Activated CD4-positive, alpha-beta T cell treated with anti-CD3 and anti-CD28 coated beads, Interleukin-2, amount 50 U/mL, for 48 hours (primary cell): ENCODE data around the gene PNPT1.
"Not testable (repeated sequence)": the region's sequence is repeated elsewhere in the genome, so short reads cannot be mapped to it uniquely, and the experiment has no call there.

ENCODE experiments used
- DNase-seq, 2 experiments: peaks; one replicate each; pipeline ENCODE4 v3.0.0-alpha.2; 2020

Gene PNPT1

DNA sequence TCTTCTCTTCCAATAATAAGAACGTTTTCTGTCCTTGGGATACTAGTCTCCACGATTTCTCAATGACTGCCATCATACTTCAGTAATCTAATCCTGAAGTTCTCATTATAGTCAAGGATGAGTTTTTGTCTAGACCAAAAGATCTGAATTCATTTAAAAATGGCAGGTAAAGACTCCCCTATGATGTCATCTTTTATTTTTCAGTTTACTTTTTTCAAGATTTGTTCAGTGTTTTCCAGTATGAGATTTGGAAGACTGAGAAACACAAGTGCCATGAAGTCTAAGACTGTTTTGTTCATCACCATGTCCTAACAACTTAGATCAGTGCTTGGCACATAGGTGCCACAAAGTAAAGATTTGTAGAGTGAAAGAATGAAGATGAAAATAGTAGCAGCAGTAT lies 40.4 kb downstream of the PNPT1 start:
- DNase-seq = no peak

DNA sequence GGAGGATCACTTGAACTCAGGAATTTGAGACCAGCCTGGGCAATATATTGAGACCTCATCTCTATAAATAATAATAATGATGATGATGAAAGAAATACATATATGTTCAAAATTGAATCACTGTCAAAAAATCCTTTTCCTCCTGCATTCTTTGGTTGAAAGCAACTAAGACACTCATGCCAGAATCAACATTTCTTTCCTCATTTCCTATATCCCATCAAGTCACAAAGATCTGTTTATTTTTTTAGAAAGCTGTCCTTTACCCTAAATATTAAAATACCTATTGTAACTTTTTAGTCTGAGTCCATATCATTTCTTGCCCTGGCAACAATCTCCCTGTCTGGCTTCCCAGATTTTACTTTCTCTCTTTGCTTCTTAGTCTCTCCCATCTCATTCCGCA lies 44.4 kb downstream of the PNPT1 start:
- DNase-seq = no peak

DNA sequence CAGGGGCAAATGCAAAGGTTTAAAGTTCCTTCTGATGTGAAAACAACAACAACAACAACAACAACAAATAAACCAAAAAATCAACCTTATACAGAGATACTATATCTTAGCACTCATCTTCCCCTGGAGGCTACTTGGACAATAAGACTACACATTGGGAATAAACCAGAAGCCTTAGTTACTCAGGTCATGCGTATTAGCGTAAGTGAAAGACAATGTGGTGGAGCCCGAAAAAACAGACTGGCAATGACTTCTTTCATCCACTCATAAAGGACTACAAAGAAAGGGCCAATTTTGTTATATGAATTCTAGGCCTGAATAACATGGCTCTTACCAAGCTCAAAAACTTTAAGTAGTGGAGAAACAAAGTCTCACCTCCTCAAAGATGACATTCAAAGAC lies 56.8 kb downstream of the PNPT1 start:
- no peak for DNase-seq

DNA sequence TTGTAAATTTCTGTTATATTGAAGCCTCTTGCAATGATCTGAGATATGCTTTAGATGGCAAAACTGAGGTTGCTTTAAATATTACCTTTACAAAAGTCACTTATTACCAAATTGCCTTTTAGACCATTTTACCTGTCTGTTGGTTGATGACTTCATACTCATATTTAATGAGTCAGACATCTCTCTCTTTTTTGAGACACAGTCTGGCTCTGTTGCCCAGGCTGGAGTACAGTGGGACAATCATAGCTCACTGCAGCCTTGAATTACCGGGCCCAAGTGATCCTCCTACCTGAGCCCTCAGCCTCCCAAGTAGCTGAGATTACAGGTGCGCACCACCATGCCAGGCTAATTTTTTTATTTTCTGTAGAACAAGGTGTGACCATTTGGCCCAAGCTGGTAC lies 64.7 kb downstream of the PNPT1 start:
- DNase-seq = no peak

DNA sequence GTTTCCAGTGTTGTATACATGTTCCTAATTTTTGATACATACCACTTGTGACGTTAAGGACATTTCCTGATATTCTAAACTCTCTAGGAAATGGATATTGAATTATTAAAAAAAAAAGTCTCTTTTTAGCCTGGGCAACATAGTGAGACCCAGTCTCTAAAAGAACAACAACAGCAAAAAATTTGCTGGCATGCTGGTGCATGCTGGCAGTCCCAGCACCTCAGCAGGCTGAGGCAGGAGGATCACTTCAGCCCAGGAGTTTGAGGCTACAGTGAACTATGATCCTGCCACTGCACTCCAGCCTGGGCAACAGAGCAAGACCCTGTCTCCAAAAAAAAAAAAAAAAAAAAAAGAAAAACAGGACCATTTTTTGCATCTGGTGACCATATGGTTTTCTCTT lies 65.7 kb downstream of the PNPT1 start:
- DNase-seq = no peak

DNA sequence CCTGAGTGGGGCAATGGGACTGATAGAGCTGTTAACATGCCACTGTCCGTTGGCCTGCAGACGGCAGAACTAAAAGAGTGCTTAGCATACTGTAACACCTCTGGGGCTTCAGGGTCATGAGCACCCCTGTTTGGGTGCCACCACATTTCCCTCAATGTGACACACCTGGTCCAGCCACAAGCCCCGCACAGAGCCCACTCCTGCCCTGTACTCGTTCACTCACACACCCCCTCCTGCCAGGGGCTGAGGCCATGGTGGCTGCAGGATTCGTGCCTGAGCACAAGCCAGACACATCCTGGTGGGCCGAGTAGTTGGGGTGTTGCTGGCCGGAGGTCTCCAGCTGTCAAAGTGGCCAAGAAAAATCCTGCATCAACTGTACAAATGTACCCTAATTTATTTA lies 71.8 kb downstream of the PNPT1 start:
- DNase-seq = no peak

DNA sequence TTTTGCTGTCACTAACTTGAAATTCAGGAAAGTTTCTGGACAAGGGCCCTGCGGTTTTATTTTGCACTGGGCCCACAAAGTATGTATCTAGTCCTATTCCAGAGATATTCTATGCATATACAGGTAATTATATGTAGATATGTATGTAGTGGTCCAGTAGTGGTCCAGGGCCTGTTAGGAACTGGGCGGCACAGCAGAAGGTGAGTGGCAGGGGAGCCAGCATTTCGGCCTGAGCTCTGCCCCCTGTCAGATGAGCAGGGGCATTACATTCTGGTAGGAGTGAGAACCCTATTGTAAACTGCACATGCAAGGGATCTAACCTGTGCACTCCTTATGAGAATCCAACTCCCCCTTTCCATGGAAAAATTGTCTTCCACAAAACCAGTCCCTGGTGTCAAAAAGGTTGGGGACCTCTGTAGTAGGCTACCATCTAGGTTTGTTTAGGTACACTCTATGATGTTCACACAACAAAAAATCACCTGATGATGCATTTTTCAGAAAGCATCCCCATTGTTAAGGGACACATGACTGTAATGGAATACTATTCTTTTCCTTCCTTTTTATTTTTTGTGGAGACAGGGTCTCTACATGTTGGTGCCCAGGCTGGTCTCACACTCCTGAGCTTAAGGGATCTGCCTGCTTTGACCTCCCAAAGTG lies 73.4 kb downstream of the PNPT1 start:
- peak in 1 of 2 experiments; percentile 25 for DNase-seq

DNA sequence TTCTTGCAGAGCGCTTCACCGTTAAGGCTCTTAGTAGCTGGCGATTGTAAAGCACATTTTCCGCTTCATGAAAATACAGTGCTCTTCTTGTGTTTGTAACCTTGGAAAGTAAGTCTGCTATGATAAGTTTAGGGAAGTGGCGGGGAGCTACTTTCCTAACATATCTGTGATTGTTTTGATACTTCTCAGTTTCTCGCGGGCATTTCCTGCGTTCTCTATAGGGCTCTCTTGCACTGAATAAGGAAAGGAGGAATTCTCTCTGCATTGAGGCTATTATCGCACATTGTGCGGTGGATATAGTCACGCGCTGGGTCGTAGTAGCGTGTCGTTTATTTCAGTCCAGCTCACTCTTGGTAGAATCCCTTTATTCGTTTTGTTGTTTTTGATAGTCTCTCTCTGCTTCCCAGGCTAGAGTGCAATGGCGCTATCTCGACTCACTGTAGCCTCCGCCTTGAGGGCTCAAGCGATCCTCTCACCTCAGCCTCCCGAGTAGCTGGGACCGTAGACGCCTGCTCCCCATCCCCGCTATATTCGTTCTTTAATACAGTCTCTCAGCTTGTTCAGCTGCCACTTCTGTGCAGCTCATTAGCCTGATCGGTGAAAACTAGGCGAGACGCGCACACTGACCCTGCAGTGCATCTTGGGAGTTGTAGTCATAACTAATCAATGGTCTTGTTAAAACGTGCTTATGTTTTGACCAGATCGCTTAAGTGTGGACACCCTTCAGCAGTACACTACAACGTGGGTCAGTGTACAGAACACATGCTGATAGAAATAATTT lies 75.2 kb downstream of the PNPT1 start:
- peak; percentile 48 to 57 for DNase-seq

DNA sequence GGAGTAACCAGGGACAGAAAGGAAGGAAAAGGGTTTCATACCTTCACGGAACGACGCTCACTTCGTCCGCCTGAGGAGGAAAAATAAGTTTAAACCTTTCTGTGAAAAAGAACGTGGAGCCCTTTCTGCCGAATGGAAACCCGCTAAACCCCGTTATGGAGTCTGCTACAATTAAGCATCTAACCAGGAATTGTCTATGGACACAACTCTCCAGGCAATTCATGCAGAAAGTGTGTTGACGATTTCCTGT lies 75.7 kb downstream of the PNPT1 start:
- DNase-seq = no peak

DNA sequence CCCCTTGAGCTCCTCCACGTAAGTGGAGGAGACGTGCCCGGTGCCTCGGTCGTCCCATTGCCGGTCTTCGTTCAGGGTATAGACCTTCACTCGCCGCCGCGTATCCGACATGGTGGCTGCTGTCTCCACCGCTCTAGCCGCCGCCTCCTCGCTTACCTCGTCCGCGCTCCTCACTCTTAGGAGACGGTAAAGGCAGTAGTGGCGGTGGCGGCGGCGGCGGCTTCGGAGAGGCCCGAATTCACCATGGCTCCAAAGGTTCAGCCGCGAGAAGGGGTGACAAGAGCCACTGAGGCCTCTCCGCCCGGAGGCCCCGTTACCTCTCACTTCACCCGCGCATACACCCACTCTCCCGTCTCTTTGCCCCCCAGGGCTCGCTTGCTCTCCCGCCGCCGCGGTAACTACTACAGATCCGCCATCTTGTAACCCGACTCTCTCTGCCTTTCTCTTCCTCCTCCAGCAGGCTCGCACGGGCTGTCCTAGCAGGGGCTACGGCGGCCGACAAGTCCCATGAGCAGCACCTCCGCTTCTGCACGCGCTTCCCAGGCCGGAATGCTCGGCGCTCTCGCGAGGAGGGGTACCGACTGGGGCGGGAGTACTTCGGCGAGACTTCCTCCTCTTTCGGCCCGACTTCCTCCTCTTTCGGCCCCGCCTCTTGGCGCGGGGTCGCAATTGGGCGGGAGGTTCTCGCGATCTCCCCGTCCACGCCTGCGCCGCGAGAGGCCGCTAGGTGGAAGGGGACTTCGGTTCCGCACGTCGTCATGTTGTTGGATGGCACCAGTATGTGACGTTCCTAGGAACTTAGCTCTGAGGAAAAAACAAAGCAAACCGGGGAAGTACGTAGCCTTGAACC lies 76.2 kb downstream of the PNPT1 start, which contains the start of gene PPP4R3B:
Gene PPP4R3B, minus strand, starts transcription at position 448 of the 850 bp plus-strand sequence. Its CDS starts 337 bp downstream, at position 111.
- DNase-seq = peak; percentile 96 to 98

DNA sequence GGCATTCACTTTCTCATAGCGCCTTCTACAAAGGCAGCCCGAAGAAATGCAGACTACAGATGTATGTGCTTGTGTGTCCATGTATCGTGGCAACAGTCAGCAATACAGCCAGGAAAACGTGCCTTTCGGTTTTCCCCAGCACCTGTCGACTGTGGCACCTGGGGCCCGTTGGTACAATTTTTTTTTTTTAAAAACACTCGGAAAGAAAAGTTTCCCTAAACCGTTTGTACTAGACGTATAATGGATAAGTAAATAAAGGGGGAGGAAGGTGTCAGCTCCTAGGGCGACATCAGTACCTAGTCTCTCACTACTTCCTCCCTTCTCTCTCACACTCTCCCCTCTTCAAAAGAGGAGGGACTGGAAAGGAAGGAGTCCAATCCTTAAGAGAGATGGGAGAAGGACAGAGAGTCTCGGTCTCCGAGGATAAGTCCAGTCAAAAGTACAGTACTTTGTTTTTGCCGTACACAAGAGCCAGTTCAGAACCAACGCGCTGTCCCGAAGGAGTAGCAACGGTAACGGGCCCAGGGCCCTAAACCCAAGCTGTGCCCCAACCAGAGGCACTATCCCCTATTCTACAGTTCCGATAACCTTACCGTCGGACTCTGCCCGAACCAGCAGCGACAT lies 77.0 kb downstream of the PNPT1 start:
- DNase-seq = peak in 1 of 2 experiments; percentile 28

DNA sequence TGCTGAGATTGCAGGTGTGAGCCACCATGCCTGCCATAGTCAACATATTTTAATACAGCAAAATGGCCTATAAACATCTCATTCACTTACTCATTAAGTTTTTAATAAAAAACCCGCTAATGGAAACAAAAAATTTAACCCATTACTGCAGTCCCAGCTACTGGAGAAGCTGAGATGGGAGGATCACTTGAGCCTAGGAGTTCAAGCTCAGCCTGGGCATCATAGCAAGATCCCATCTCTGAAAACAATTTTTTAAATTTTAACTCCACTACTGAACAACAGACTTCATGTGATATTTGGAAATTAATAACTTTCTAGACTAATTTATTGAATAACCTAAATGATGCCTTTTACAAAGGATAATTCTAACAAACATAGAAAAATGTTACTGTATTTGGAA lies 81.6 kb downstream of the PNPT1 start:
- no peak for DNase-seq

DNA sequence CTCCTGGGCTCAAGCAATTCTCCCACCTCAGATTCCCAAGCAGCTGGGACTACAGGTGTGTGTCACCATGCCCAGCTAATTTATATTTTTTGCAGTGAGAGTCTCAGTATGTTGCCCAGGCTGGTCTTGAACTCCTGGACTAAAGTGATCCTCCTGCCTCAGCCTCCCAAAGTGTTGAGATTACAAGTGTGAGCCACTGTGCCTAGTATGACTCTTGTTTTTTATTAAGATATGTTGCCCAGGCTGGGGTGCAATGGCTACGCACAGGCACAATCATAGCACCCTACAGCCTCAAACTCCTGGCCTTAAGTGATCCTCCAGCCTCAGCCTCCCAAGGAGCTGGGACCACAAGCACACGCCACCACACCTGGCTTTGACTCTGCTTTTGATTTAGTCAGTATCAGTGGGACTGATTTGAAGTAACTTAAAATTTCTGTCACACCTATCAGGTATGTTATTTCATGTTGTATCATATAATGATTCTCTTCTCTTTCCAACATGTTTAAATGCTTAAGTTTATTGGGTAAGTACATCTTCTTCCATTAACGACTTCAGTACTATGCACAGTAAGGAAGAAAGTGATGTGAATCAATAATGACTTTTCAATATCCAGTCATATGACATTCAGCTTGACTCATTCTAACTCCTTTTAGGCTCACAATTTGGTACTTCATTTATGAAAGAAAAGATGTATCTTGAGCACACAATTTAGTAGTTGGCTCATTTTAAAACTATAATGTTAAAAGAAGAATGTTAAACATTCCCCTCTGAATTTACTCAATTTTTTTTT lies 82.5 kb downstream of the PNPT1 start:
- DNase-seq = no peak

DNA sequence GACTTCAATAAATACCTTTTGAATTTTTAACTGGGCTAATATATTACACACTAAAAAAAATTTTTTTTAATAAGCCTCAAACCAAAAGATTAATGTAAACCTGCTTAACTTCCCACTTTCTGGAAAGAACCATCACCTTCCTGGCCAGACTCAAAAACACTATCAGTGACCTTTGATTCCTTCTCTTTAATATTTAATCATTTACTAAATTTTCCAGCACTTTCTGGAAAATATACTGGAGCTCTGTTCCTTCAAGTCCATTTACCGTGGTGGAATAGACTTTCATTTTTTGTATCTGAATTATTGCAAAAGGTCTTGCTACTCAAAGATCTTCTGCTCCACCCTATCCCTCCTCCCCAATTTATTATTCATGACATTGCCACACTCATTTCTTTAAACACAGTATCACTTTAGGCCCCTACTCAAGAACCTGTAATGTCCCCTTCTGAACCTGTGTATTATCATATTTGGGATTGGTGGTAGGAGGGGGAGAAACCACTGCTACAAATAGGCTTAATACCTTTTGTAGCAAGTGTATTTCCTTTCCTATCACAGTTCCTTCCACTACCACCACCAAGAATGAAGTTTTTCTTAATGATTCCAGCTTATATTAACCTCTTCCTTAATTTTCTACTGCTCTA lies 83.6 kb downstream of the PNPT1 start:
- DNase-seq = no peak

DNA sequence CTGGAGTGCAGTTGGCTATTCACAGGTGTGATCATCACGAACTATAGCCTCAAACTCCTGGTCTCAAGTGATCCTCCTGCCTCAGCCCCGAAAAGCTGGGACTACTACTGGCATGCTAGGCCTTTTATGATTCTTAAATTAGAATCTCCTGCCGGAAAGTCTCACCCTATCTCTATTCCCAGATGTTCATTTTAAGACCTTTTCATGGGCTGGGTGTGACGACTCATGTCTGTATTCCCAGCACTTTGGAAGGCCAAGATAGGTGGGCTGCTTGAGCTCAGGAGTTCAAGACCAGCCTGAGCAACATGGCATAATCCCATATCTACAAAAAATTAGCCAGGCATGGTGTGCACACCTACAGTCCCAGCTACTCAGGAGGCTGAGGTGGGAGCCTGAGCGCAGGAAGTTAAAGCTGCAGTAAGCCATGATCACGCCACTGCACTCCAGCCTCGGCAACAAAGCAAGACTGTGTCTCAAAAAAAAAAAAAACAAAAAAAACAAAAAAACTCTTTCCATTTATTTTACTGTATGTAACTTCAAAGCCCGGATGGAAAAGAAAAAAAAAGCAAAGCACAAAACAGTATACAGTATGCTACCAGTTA lies 84.3 kb downstream of the PNPT1 start:
- no peak for DNase-seq

DNA sequence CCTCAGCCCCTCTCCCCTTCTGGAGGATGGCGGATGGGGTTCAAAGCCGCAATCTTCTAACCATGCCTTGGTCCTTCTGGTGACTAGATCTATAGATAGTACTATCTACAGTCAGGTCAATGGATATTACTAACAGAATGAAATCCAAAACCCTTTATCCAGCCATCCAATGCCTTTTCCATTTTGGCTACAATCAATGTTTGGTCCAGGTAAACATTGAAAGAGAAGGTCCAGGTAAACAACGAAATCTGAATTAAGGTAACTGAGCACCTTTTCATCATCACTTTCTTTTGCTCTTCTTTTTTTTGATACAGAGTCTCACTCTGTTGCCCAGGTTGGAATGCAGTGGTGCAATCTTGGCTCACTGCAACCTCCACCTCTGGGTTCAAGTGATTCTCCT lies 85.9 kb downstream of the PNPT1 start:
- DNase-seq = no peak

DNA sequence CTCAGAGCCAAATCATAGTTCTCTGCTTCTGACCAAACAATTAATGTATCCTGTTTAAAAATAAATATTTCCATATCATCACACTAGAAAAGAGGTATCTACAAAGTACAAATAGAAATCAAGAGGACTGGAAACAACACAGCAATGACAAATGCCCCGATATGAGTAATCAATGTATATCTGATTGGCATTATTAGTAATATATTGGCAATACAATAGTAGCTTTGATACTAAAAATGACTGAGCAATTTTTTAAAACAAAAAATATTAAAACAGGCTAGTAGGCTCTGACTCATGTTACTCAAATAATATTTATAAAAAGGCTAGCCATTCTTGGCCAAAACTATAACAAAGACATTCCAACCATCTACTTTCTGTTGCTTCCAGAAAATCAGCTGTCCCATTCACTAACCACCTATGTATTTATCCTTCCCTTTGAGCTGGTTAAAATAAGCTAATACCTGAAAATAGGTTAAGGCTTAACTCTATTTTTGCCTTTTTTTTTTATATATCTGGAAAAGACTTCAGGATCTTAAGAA lies 89.5 kb downstream of the PNPT1 start:
- no peak for DNase-seq

DNA sequence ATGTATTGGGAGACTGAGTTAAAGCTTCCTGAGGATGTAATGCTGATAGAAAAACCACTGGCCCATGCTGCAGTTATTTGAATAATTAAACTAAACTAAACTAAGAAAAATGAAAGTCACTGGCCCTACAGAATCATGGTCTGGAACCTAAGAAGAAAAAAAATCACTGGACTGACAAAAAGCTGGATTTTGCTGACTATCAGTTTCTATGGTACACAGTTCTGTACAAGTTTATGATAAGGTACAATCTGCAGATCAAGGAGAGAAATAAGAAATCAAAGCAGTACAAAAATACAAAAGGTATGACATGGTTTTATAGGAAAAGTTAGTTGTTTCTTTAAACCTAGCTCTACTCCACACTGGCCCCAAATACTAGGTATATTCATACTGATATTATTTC lies 91.8 kb downstream of the PNPT1 start:
- no peak for DNase-seq

DNA sequence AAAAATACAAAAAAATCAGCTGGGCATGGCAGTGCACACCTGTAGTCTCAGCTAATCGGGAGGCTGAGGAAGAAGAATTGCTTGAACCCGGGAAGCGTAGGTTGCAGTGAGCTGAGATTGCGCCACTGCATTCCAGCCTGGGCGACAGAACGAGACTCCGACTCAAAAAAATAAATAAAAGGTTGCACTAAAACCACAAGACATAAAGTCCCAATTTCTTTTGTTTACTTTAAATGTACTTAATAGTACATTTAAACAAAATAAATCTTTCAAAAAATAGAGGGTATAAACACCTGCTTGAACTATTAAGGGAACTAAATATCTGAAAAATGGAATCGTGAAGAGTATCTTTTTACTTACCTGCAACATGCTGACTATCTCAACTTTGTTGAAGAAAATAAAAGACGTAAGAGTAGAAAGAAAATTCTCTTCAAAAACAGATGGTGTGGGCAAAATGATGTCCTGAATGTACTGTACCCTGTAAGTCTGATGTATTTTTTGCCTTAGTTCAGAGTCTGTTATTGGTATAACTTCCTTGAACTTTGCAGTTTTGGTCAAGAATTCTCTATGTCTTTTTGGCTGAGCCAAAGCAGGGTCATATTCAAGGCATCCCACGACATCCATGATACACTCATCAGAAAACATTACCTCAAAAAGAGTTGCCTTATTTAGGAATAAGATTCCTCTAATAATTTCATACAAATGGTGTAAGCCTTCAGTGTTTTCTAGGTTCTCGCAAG lies 95.4 kb downstream of the PNPT1 start:
- DNase-seq = no peak

DNA sequence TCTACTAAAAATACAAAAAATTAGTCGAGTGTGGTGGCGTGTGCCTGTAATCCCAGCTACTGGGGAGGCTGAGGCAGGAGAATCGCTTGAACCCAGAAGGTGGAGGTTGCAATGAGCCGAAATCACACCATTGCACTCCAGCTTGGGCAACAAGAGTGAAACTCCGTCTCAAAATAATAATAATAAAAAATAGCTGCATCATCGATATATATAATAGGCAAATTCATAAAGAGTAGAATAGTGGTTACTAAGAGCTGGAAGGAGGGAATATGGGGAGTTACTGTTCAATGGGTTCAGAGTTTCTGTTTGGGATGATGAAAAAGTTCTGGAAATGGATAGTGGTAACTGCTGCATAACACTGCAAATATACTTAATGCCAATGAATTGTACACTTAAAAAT lies 96.8 kb downstream of the PNPT1 start:
- DNase-seq = not testable (repeated sequence)

DNA sequence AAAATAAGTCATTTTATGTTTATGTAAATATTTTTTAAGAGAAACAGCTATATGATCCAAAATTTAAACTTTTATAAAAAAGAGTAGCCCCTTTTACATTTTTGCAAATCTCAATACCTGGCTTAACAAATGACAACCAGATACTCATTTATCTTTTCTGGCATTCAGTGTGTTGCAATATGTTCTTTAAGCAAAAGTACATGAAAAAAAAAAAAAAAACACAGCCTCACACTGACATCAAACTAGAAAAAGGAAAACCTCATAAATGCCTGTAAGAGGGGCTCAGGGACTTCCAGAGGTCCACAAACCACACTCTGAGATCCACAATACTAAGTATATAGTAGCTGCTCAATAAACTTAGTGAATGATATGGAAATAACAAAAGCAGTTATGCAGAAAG lies 98.1 kb downstream of the PNPT1 start:
- no peak for DNase-seq
